ENCODE measurements around the gene SLC9A3. TPM values are rescaled to one million over a fixed set of nuclear protein-coding genes. Genes with fewer than 3 reads are reported as not detected.

The SLC9A3 gene
- total RNA-seq, 1 donor from 2014 or later, result 537 TPM

- no peak for DNase-seq (ENCODE audit: low spot score)
These were observed 62.2 kb downstream of the SLC9A3 start for GRCh38 chr5:462051-462481.

- no peak for DNase-seq (ENCODE audit: low spot score)
These were observed 64.0 kb downstream of the SLC9A3 start for GRCh38 chr5:460273-460625.

GRCh38 chr5:459562-460272 lies 64.5 kb downstream of the SLC9A3 start:
- DNase-seq (ENCODE audit: low spot score), result no peak

GRCh38 chr5:458547-459353 lies 65.5 kb downstream of the SLC9A3 start:
- DNase-seq (ENCODE audit: low spot score), result no peak

- no peak for DNase-seq (ENCODE audit: low spot score)
These were observed 66.9 kb downstream of the SLC9A3 start for GRCh38 chr5:457195-457961.

- DNase-seq (ENCODE audit: low spot score), result no peak
These were observed 67.7 kb downstream of the SLC9A3 start for GRCh38 chr5:456351-457194.

GRCh38 chr5:455806-456205 lies 68.4 kb downstream of the SLC9A3 start:
- no peak for DNase-seq (ENCODE audit: low spot score)

- DNase-seq (ENCODE audit: low spot score), result no peak
These were observed 69.3 kb downstream of the SLC9A3 start for GRCh38 chr5:454936-455335.

GRCh38 chr5:453725-454481 lies 70.3 kb downstream of the SLC9A3 start:
- no peak for DNase-seq (ENCODE audit: low spot score)

- no peak for DNase-seq (ENCODE audit: low spot score)
These were observed 71.1 kb downstream of the SLC9A3 start for GRCh38 chr5:452978-453710.

GRCh38 chr5:451587-452458 lies 72.4 kb downstream of the SLC9A3 start:
- no peak for DNase-seq (ENCODE audit: low spot score)

- DNase-seq (ENCODE audit: low spot score), result no peak
These were observed 75.1 kb downstream of the SLC9A3 start for GRCh38 chr5:449151-449550.

GRCh38 chr5:448766-449090 lies 75.5 kb downstream of the SLC9A3 start:
- DNase-seq (ENCODE audit: low spot score), result no peak

- DNase-seq (ENCODE audit: low spot score), result peak; percentile 55
These were observed 76.0 kb downstream of the SLC9A3 start for GRCh38 chr5:448061-448765.

GRCh38 chr5:447501-447900 lies 76.7 kb downstream of the SLC9A3 start:
- DNase-seq (ENCODE audit: low spot score), result no peak

GRCh38 chr5:446883-447263 lies 77.4 kb downstream of the SLC9A3 start:
- no peak for DNase-seq (ENCODE audit: low spot score)

GRCh38 chr5:446066-446882 lies 78.0 kb downstream of the SLC9A3 start:
- DNase-seq (ENCODE audit: low spot score), result no peak

GRCh38 chr5:445591-445990 lies 78.7 kb downstream of the SLC9A3 start:
- DNase-seq (ENCODE audit: low spot score), result no peak

All from mucosa of gallbladder (tissue), 1 donor.